Endometrium (tissue), 2 donors: ENCODE data around the gene FBXO40.
"Not testable (repeated sequence)": the region's sequence is repeated elsewhere in the genome, so short reads cannot be mapped to it uniquely, and the experiment has no call there.

Experiments used
- FAIRE-seq: peaks from 2 replicates; lab custom pipeline; 2012; peaks lifted over from hg19 to GRCh38; lab: Jason Lieb, UNC
- donor health status: control.
- donor health status: control.

Gene FBXO40, protein sequence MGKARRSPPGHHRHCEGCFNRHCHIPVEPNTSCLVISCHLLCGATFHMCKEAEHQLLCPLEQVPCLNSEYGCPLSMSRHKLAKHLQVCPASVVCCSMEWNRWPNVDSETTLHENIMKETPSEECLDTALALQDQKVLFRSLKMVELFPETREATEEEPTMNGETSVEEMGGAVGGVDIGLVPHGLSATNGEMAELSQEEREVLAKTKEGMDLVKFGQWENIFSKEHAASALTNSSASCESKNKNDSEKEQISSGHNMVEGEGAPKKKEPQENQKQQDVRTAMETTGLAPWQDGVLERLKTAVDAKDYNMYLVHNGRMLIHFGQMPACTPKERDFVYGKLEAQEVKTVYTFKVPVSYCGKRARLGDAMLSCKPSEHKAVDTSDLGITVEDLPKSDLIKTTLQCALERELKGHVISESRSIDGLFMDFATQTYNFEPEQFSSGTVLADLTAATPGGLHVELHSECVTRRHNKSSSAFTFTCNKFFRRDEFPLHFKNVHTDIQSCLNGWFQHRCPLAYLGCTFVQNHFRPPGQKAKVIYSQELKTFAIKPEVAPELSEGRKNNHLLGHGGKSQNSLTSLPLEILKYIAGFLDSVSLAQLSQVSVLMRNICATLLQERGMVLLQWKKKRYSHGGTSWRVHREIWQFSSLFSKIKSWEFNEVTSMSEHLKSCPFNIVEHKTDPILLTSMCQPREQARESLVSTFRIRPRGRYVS

DNA sequence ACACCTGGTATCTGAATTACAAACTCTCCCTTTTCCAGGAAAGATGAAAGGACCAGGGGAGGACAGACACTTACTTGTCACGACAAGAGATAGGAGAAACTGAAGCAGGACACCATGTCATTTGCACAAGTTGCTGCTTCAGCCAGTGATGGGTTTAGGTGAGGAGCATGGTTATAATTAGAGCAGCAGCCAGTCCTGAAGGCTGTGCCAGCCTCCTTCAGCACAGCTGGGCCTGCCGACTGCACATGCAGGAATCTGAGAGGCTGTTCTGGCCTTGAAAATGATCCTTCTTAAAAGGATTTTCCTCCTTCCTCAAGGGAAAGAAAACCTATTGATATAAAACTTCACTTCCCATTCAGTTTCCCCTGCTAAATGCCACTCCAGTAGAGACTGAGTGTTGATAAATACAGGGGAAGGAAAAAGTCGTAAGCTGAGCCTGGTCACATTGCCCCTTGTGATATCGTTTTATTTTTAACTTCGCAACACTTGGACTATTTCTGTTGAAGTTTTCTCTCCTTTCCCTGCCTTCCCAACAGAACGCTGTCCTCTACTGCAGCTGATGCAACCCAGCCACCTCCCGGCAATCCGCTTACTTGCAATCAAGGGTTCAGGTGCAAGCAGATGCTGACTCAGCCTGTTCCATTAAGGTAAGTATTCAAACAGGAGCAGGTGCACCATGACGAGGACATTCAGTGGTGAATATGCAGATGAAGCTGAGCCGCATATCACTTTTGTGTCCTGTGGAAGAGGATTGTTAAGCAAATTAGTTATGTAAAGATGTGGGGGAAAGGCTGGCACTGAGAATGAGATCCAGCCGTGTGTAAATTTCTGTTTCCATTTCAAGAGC is at the start of gene FBXO40:
FBXO40 (plus strand) TSS at position 524 of the 847 bp plus-strand sequence. CDS start 27,197 bp downstream, outside the sequence.
- no peak for FAIRE-seq

DNA sequence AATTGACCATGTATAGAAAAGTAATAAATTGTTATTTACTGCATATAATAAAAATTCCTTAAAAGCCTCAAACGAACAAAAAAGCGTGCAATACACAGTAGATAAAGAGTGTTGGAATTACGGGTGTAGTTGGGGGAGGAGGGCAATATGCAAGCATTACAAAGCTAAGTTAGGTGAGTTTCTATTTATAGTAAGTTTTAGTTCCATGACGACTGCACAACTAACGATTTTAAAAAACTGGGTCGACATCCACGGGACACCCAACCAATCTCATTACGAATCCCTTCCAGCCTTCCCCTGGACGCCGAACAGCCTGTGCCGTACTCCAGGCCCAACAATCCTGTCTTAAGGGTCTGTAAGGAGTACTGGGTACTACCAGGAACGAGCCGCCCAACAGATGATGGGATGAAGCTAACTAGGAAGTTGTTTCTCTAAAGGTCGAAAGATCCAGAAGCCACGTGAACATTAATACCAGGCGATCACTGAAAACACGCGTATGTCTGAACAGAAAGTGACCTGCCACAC is 48.1 kb upstream of the FBXO40 start:
- FAIRE-seq: no peak

DNA sequence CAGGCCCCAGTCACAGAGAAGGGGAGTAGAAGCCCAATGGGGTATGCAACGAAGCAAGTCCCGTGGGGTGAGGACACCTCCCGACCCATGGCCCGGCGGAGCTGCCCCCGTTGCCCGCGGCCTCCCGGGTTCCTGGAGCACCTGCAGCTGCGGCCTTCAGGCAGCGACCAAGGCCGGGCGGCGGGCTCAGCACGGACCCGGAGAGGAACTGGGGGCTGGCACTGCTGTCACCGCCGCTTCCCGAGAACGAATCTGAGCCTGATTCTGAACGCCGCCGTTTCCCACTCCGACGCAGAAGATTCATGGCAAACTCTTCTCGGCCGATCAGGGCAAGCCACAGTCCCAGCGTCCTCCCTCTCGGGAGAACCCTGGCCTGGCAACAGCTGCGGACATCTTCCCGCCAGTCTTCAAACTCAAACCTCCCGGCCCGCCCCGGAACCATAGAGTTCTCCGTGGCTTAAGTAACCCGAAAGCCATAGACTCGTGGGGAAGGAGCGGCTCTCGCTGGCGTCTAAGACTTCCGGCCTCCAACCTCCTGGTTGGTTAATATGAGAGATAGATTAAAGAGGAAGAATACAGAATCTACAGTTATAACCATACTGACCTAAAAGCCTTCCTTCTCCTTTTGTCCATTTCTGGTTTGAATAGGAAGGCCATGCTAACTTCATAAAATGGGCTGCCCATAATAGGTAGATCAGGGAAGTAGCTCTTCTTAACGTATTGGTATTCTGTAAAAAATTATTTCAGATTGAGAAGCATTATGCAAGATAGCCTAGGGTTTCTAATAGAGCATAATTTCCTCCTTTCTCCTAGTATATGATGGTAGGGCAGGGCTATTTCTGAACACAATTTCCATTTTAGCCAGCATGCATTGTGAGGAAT is 47.4 kb upstream of the FBXO40 start, which contains the start of gene POLQ:
POLQ (minus strand) TSS at position 415 of the 882 bp plus-strand sequence; CDS start at position 304, 111 bp downstream.
- peak; percentile 90 for FAIRE-seq

DNA sequence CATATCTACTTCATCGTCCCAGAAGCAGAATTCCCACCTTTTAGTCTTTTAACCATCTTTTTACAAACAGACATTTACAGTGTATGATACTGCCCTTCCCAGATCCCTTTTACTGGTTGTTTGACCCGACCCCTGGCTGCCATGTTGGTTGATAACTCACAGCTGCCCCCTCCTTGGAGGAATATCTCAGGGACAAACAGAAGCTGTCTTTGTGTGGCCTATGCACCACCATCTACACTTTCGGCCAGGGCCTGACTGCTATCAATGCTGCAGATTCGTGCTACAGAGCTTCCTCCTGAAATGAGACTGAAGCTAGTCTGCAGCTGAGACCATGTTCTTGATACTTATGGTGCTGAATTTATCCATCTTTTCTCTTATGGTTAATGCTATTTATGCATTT is 40.8 kb upstream of the FBXO40 start:
- no peak for FAIRE-seq

DNA sequence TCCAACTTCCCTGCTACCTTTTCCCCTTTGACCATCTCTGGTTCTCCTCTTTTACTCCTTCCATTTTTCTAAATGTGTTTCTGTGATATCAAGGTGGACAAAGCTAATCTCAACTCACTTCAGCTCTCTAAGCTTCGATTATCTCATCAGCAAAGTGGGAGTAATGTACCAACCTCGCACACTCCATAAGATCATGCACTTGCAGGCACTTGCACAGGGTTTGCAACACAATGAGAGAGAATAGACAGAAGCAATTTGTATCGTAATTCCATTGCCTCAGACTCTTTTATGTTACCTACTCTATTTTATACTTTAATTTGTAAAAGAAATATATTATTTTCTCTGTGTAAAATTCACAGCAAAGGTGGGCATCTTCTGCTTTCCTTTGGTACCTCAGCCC is 40.4 kb upstream of the FBXO40 start:
- FAIRE-seq: no peak

DNA sequence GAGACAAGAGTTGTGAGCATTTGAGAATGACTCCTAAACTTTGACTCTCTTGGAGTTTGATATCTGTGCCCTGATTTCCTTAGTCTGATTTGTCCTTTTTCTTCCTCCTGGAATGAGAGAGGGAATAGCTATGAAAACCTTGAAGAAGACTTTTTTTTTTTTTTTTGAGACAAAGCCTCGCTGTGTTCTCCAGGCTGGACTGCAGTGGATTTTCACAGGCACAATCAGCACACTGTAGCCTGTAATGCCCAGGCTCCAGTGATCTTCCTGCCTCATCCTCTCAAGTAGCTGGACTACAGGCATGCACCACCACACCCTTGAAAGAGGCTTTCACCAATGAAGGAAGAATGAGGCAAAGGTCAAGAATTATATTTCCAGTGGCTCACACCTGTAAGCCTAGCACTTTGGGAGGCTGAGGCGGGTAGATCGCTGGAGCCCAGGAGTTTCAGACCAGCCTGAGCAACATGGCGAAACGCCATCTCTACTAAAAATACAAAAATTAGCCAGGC is 35.7 kb upstream of the FBXO40 start:
- no peak for FAIRE-seq

DNA sequence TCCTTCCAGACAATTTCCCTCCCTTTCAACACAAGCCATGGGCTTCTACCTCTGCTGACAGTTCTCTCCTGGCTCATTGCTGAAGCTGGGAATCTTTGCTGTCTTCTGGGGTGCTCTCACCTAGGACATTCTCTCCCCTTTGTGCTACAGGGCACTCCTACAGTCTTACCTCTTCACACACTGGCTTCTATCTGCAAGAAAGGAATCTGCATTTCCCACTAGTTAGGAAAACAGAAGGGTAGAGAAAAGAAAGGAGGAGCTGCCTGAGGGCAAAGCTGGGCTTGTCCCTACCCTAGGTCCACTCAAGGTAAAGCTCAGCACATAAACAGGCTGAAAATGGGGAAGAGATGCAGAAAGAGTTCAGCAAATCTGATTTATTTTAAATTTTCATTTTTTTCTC is 31.0 kb upstream of the FBXO40 start:
- no peak for FAIRE-seq

DNA sequence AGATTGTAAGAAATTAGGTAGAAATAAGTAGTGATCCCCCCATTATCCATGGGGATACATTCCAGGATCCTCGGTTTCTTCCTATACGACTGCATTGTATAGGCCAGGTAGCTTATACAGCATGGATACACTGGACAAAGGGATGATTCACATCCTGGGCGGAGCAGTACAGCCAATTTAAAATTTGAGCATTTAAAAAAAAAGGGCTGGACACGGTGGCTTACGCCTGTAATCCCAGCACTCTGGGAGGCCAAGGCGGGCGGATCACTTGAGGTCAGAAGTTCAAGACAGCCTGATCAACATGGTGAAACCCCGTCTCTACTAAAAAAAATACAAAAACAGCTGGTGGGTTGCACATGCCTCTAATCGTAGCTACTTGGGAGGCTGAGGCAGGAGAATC is 26.4 kb upstream of the FBXO40 start:
- FAIRE-seq: no peak

DNA sequence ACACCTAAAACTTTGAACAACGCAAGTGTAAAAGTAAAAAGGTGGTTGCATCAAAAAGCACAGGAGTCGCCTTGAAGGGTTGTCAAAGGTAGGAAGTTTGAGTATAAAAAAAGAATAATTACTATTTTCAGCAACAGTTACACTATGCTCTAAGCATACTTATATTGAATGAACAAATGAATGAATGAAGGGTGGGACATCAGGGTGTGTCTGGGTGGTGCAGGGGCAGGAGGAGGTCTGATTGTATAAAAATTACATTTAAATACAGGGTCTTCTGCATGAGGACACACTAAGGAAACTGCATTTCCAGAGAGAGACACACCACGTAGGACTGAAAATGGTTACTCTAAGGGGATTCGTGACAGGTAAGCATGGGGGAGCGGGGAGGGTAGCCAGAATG is 25.5 kb upstream of the FBXO40 start, which contains the start of gene ARGFX:
ARGFX (plus strand) TSS at position 301 of the 400 bp plus-strand sequence. CDS start 2,765 bp downstream, outside the sequence.
- FAIRE-seq: no peak

DNA sequence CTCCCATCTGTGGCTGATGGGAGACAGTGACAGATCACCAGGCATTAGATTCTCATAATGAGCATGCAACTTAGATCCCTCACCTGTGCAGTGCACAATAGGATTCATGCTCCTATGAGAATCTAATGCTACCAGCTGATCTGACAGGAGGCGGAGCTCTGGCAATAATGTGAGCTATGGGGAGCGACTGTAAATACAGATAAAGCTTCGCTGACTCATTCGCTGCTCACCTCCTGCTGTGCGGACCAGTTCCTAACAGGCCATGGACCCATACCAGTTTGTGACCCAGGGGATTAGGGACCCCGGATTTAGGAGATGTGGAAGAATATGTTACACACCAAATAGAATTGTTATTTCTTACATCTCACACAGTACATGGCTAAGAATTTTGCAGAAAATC is 18.7 kb upstream of the FBXO40 start:
- FAIRE-seq: no peak

DNA sequence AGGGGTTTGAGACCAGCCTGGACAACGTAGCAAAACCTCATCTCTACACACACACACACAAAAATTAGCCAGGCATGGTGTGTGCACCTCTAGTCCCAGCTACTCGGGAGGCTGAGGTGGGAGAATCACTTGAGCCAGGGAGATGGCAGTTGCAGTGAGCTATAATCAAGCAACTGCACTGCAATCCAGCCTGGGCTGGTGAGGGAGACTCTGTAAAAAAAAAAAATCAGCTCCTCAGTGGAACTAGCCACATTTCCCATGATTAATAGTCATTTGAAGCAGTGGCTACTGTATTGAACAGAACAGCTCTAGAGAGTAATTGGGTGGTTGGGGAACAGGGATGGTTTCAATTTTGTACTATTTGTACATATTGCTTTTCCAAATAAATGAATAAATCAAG is 11.5 kb upstream of the FBXO40 start:
- no peak for FAIRE-seq

DNA sequence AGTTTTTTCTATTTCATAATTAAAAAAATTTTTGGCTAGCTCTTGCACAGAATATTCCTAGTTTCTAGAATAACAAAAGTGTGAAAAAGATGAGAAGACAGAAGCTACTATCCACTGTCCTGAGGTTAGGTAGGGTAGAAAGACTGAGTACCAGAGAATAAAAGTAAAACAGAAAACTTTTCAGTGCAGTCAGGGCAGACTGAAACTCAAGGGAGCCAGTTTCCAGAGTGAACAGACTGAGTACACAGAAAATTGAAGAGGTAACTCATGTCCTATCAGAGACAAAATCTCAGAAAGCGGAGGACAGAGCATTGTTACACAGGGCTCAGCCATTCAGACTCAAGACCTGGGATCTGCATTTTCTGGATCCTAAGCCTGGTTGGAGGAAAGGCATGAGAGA is 8.8 kb upstream of the FBXO40 start:
- no peak for FAIRE-seq

DNA sequence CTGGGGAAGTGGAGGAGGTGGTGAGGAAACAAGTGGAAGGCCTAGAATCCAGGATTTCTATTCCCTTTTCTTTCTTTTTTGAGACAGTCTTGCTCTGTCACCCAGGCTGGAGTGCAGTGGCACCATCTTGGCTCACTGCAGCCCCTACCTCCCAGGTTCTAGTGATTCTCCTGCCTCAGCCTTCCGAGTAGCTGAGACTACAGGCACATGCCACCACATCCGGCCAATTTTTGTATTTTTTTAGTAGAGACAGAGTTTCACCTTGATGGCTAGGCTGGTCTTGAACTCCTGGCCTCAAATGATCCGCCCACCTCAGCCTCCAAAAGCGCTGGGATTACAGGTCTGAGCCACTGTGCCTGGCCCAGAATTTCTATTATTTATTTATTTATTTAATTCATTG is 627 bp downstream of the FBXO40 start:
- FAIRE-seq: not testable (repeated sequence)

DNA sequence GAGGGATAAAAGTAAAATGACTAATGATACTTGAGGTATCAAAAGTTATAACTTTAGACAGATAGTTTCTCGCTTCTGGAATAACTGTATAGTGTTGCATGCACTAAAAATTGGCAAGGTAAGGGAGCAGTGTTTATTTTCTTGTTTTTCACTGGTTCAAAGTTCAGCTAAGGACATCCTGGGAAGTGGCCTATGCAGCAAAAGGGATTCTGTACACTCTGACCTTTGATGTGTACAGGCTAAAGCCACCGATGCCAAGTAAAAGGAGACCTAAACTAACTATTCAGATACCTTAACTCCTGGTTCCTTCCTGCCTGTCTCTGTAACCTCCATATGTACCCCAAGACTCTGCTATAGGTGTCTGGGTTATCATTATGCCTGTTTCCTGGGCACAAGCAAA is 1.7 kb downstream of the FBXO40 start:
- FAIRE-seq: no peak

DNA sequence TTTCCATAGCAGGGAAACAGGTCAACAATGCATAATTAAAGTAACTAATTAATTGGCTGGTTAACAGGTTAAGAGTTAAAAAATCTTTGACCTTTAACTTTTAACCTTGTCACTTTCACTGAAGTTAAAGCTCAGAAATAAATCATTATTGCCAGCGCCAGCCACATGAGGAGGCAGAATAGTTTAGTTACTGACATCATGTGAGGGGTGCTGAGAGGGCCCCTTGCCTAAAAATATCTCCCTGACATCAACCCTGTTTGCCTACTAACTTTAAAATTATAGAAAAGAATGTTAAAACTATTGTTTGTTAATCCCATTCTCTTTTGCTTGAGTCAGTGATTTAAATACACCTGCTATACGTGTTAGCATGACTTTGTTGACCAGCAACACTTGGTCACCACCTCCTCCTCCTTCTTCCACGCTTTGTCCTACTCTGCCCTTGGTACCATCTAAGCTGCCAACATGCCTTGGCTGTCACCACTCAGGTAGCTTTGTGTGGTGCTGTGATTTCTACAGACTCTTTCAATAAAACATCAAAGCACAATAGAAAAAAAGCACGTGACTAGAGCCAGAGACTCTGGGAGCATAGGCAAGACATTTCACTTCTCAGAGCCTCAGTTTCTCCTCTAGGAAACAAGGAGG is 2.7 kb downstream of the FBXO40 start:
- FAIRE-seq: no peak

DNA sequence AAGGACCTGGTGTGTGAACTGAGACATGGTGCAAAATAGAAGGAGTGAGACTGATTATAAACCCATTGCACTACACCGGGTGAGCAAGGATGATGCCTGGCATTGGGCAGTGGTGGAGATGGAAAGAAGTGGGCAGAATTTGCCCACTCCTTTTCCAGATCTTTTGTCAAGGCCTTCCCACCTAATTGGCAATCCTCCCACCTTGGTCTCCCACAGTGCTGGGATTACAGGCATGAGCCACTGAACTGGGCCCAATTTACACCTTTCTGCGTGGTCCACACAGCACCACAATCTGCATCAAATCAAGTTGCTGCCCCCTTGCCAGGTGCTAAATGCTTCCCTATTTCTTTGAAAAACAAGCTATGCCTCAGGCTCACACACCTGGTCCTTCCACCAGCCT is 5.4 kb downstream of the FBXO40 start:
- no peak for FAIRE-seq

DNA sequence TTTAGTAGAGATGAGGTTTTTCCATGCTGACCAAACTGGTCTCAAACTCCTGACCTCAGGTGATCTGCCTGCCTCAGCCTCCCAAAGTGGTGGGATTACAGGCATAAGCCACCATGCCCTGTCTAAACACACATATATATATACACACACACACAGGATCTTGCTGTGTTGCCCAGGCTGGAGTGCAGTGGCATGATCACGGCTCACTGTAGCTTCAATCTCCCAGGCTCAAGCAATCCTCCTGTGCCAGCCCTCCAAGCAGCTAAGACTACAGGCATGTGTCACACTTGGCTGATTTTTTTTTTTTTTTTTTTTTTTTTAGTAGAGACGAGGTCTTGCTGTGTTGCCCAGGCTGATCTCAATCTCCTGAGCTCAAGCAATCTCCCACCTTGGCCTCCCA is 6.7 kb downstream of the FBXO40 start:
- not testable (repeated sequence) for FAIRE-seq

DNA sequence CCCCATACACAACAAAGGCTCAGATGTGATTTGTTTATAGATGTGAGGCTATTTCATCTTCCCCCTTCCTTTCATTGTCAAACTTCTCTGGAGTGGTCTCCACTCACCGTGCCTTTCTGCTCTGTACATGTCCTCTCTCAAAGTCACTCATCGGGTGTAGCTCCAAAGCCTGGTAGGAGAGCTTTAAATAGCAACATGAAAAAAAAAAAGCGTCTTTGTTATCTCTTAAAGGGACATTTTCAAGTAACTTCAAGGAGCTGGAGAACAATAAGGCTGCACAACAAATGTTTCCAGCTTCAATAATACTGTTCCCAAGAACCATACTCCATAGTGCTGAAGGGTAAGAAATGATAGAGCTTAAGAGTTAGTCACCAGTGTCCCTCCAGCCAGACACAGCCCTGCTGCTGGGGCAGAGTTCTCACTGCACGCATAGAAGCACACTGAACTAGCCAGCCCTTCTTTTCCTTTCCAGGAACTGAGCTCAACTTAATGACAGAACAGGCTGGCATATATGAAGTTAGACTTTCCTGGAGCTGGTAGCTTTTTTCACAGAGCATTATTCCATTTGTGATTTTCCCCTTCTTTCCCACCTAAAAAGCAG is 8.1 kb downstream of the FBXO40 start:
- no peak for FAIRE-seq

DNA sequence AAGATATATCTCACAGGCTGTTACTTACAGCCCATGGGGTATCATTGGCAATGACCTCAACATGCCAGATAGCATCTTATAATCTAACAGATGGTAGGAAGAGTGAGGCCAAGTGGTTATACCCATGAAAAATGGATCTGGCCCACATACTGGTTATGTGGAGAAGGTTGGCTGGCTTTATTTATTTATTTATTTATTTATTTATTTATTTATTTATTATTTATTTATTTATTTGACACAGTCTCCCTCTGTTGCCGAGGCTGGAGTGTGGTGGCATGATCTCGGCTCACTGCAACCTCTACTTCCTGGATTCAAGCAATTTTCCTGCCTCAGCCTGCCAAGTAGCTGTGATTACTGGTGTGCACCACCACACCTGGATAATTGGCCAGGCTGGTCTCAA is 11.6 kb downstream of the FBXO40 start:
- no peak for FAIRE-seq

DNA sequence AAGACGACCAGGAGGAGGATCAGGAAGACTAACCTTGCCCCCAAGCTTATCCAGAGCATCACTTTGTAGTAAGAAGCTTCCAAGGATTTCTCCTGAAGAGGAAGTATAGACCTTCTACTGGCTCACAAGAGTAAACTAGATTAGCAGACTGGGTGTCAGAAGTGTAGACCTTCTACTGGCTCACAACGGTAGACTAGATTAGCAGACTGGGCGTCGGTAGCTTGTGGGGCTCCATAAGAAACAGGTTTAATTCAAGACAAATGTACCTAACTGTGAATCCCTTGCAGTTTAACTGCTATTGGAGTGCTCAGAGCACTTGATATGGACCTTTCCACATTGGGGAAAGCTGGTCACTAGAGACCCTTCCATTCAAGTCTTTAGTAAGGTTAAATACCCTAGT is 12.9 kb downstream of the FBXO40 start:
- no peak for FAIRE-seq
